GM12874 (cell line): ENCODE data around the gene CXXC5.

Experiments used
- CTCF ChIP-seq: IDR thresholded peaks from 2 replicates; pipeline ENCODE4 v1.5.1; 2011; ENCODE audit warnings: low read depth, mild to moderate bottlenecking, control low read depth, low read length, moderate library complexity; ENCODE audit not compliant: insufficient read depth

Gene CXXC5

GRCh38 chr5:139667730-139668063 is 19.5 kb downstream of the CXXC5 start:
- TF ChIP-seq CTCF: no peak

- no peak for TF ChIP-seq CTCF
Measured at GRCh38 chr5:139668064-139668880, 20.1 kb downstream of the CXXC5 start.

- no peak for TF ChIP-seq CTCF
Measured at GRCh38 chr5:139668924-139669661, 20.9 kb downstream of the CXXC5 start.

GRCh38 chr5:139669662-139670368 is 21.7 kb downstream of the CXXC5 start:
- TF ChIP-seq CTCF: no peak

- TF ChIP-seq CTCF: peak; percentile 57
Measured at GRCh38 chr5:139670369-139671095, 22.4 kb downstream of the CXXC5 start.

GRCh38 chr5:139671096-139671841 is 23.1 kb downstream of the CXXC5 start:
- no peak for TF ChIP-seq CTCF
